Panc1 (cell line): ENCODE measurements around the gene SLC19A1. TPM values are rescaled to one million over a fixed set of nuclear protein-coding genes. Genes with fewer than 3 reads are reported as not detected.

Experiments
- ATAC-seq: fragments of 200-7000 bp; cut with Tn5 transposase; 2 replicates; pipeline ENCODE4 v1.9.1; 2020; ENCODE audit warnings: mild to moderate bottlenecking, moderate library complexity
- BruUV-seq: library from RNA; stranded (reverse); fragments of 400-500 nt; replicated peaks from 2 replicates; lab custom pipeline; 2021; lab: Mats Ljungman, UMichigan
- CTCF ChIA-PET: fragments of 300-600 bp; sonication (Branson Sonifier 250); formaldehyde crosslinking; loops from one replicate; lab custom pipeline; 2022; ENCODE audit warnings: antibody characterized with exemption; lab: Charles Lee
- POLR2A ChIA-PET: fragments of 300-600 bp; sonication (Branson Sonifier 250); formaldehyde crosslinking; loops from one replicate; lab custom pipeline; 2022; ENCODE audit warnings: antibody characterized with exemption; lab: Charles Lee
- DNase-seq: peaks from one replicate; pipeline ENCODE4 v3.0.0-alpha.2; 2010; ENCODE audit warnings: low read depth, low spot score
- H3K27ac ChIP-seq: 2 replicates; pipeline ENCODE4 v1.5.1; 2011; ENCODE audit warnings: mild to moderate bottlenecking, low read length, inconsistent platforms
- H3K27me3 ChIP-seq: fragments of 200-500 bp; sonication (Bioruptor generic); 2 replicates; pipeline ENCODE4 v1.6.0; 2014; ENCODE audit warnings: low read length, inconsistent platforms; ENCODE audit not compliant: control insufficient read depth, insufficient read depth
- H3K36me3 ChIP-seq: fragments of 200-500 bp; sonication (Bioruptor generic); 2 replicates; pipeline ENCODE4 v1.5.1; 2014; ENCODE audit warnings: inconsistent platforms, mild to moderate bottlenecking, low read length, moderate library complexity; ENCODE audit not compliant: control insufficient read depth, insufficient read depth
- H3K4me1 ChIP-seq: 2 replicates; pipeline ENCODE4 v1.5.1; 2011; ENCODE audit warnings: inconsistent platforms, mild to moderate bottlenecking, low read length, moderate library complexity; ENCODE audit not compliant: control insufficient read depth, insufficient read depth
- H3K4me3 ChIP-seq, 2 experiments: 2 replicates each; pipeline ENCODE4 v1.5.1; 2011 to 2012; ENCODE audit warnings: low read depth in 2 of 2, low read length in 2 of 2, mild to moderate bottlenecking in 2 of 2, inconsistent platforms in 1 of 2, moderate library complexity in 1 of 2
- H3K9me3 ChIP-seq: fragments of 200-500 bp; sonication (Bioruptor generic); 2 replicates; pipeline ENCODE4 v1.5.1; 2014; ENCODE audit warnings: low read depth, mild to moderate bottlenecking, inconsistent platforms, low read length, moderate library complexity; ENCODE audit not compliant: control insufficient read depth, insufficient read depth
- CTCF ChIP-seq: fragments of 450-650 bp; IDR thresholded peaks from 2 replicates; pipeline ENCODE4 v1.5.1; 2017; ENCODE audit warnings: mild to moderate bottlenecking
- POLR2AphosphoS5 ChIP-seq: IDR thresholded peaks from 2 replicates; pipeline ENCODE4 v1.6.1; 2012; ENCODE audit warnings: mild to moderate bottlenecking, low read depth, low read length, moderate library complexity
- REST ChIP-seq, 2 experiments: IDR thresholded peaks; 2 replicates each; pipeline ENCODE4 v1.6.1; 2011 to 2012; ENCODE audit warnings: low read depth in 2 of 2, control low read depth in 1 of 2, low read length in 1 of 2, mild to moderate bottlenecking in 1 of 2, moderate library complexity in 1 of 2; ENCODE audit not compliant: insufficient read depth in 1 of 2
- SIN3A ChIP-seq: IDR thresholded peaks from 2 replicates; pipeline ENCODE4 v1.6.1; 2012; ENCODE audit warnings: low read depth, mild to moderate bottlenecking, low read length, moderate library complexity, borderline replicate concordance; ENCODE audit not compliant: insufficient read depth
- TCF7L2 ChIP-seq: IDR thresholded peaks from 2 replicates; pipeline ENCODE4 v1.6.1; 2011; ENCODE audit warnings: mild to moderate bottlenecking, low read depth, low read length, inconsistent platforms
- in situ Hi-C: cut with HindIII; loops from 2 replicates; pipeline ENCODE4 v1.10.0; 2016; ENCODE audit warnings: low sequenced_read_pairs, low pct_unique_long_range_greater_than_20kb
- intact Hi-C: fragments of 100-400 bp; cut with micrococcal nuclease; formaldehyde crosslinking; loops from one replicate; pipeline ENCODE4 v1.10.0; 2022; ENCODE audit not compliant: unreplicated experiment
- total RNA-seq: library from RNA; stranded (reverse); gene quantifications from one replicate; pipeline ENCODE4 v1.2.1, GENCODE V29; 2021; ENCODE audit not compliant: unreplicated experiment

SLC19A1 gene
- total RNA-seq, 1 experiment from 2014 or later = 24.5 TPM

DNA sequence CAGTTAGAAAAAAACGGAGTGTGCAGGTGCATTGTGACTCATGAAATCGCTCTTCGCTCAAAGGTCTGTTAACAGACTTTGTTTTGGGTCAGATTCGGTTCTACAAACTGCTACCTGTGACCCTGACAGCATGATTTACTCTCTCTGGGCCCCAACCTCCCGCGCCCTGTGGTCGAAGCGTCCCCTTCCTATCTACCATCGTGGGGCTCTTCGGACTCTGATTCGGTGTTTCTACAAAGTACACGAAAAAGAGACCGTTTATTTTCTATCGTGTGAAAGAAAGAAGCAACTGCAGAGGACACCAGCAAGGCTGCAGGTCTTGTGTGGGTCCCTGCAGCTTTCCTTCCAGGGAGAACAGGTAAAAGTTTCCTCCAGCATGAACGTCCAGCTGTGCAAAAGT, 29.4 kb upstream of the SLC19A1 start:
- POLR2A ChIA-PET = no interaction called here
- no TSS peak for BruUV-seq
- CTCF ChIA-PET = no interaction called here
- DNase-seq (no peak), ATAC-seq (no peak)
- Histone ChIP-seq H3K36me3 (no peaks in the 10 kb centered on the region), H3K27ac (no peak overlapping the region), H3K9me3 (no peaks in the 10 kb centered on the region), H3K4me1 (no peaks in the 10 kb centered on the region), H3K27me3 (peaks cover 3% of the 10 kb centered on the region; the same call in 1 of the 2 replicates), H3K4me3 (no peak overlapping the region)
- TF ChIP-seq SIN3A (no peak), POLR2AphosphoS5 (no peak), CTCF (no peak), TCF7L2 (no peak), REST (IDR thresholded peaks at IDR 0.05; ENCODE audit: insufficient read depth in 1 of 2, low read depth in 2 of 2, low read length in 1 of 2) (no peak)
- in situ Hi-C loops (no loop called here), intact Hi-C loops (no loop called here)

- no peak for TF ChIP-seq TCF7L2
- TF ChIP-seq CTCF = no peak
- TF ChIP-seq REST (IDR thresholded peaks at IDR 0.05; ENCODE audit: insufficient read depth in 1 of 2, low read depth in 2 of 2, low read length in 1 of 2) = no peak
- no peak for TF ChIP-seq SIN3A
- no peak for TF ChIP-seq POLR2AphosphoS5
- no peaks in the 10 kb centered on the region for H3K36me3 ChIP-seq
- POLR2A ChIA-PET = no interaction called here
- DNase-seq = no peak
- H3K4me3 ChIP-seq = no peak overlapping the region
- H3K27me3 ChIP-seq = peaks cover 3% of the 10 kb centered on the region; the same call in 1 of the 2 replicates
- intact Hi-C loops = no loop called here
- CTCF ChIA-PET = no interaction called here
- H3K9me3 ChIP-seq = no peaks in the 10 kb centered on the region
- no peak overlapping the region for H3K27ac ChIP-seq
- no TSS peak for BruUV-seq
- in situ Hi-C loops = no loop called here
- no peak for ATAC-seq
- no peaks in the 10 kb centered on the region for H3K4me1 ChIP-seq
Observed at GRCh38 chr21:45570826-45571601, 28.8 kb upstream of the SLC19A1 start.
